HG03196 (cell line): ENCODE results near the gene PIP5K1B.
"Not testable (repeated sequence)": the region's sequence is repeated elsewhere in the genome, so short reads cannot be mapped to it uniquely, and the experiment has no call there.

Experiments
- ATAC-seq: cut with Tn5 transposase; IDR thresholded peaks from one replicate; pipeline ENCODE4 v1.9.1; 2021; ENCODE audit not compliant: unreplicated experiment

Gene PIP5K1B

DNA sequence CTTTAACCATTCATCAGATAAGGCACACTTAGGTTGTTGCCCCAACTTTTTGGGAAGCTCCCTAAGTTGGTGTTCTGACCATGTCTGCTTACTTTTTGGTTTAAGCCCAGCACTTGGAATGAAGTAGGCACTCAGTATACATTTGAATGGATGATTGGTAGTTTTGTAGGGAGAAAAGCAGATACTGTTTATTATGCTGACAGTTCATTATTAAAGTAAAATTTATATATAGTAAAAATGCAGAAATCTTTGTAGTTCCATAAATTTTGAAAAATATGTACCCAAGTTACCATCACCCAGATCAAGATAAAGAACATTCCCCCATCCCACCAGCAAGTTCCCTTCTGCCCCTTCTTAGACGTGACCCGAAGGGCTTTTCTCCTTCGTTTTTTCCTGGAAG lies 273.5 kb downstream of the PIP5K1B start:
- ATAC-seq: no peak

GRCh38 chr9:68979538-68980314 lies 274.7 kb downstream of the PIP5K1B start:
- no peak for ATAC-seq

DNA sequence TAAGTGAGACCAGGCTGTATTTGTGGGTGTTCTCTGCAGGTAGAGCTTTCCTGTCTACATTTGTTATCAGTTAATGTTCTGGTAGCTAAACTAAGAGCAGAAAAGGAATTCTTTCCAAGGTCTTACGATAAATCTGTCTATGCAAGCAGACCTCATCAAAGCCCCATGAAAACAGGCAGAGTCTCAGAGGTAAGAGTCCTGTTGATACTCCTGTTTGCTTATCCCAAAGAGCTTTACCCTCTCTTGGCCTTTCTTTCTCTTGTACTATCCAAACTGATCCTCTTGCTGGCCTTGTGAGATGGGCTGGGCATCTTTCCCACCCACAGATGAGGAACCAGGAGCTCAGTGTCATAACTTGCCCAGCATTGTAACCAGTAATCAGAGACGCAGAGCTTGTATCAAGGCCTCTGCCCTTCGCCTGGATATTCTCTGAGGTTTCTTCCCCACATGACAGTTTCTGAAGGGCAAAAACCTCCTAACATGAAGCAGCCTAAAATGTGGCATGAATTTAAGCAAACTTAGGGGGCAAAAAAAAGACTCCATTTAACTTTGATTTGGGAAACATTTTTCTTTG lies 275.4 kb downstream of the PIP5K1B start:
- no peak for ATAC-seq

DNA sequence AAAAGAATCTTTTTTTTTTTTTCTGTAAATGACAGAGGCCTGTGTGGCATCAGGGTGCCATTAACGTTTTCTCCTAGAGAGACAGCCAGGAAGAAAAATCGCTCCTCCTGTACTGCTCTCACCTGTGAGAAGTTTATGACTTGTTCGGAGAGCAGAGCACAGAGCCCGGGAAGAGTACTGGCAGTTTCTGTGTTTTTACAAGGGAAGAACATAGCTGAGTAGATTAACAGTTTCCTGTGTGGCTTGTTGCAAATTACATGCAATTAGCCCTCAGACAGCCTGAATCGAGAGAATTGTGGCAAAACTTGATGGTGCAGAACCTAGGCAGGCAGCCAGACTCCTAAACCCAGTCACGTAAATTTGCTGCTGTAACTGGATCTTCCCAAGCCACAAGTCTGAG lies 276.7 kb downstream of the PIP5K1B start:
- peak; percentile 55 for ATAC-seq

GRCh38 chr9:68983008-68983411 lies 278.0 kb downstream of the PIP5K1B start:
- ATAC-seq: no peak

GRCh38 chr9:68983522-68984424 lies 278.7 kb downstream of the PIP5K1B start:
- ATAC-seq: no peak

DNA sequence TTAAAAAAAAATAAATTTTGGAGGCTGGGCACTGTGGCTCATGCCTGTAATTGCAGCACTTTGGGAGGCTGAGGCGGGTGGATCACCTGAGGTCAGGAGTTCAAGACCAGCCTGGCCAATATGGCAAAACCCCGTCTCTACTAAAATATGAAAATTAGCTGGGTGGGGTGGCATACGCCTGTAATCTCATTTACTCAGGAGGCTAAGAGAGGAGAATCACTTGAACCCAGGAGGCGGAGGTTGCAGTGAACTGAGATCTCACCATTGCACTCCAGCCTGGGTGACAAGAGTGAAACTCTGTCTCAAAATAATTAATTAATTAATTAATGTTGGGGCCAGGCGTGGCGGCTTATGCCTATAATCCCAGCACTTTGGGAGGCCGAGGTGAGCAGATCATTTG lies 281.9 kb downstream of the PIP5K1B start:
- ATAC-seq: not testable (repeated sequence)

GRCh38 chr9:68991457-68991856 lies 286.4 kb downstream of the PIP5K1B start:
- no peak for ATAC-seq

DNA sequence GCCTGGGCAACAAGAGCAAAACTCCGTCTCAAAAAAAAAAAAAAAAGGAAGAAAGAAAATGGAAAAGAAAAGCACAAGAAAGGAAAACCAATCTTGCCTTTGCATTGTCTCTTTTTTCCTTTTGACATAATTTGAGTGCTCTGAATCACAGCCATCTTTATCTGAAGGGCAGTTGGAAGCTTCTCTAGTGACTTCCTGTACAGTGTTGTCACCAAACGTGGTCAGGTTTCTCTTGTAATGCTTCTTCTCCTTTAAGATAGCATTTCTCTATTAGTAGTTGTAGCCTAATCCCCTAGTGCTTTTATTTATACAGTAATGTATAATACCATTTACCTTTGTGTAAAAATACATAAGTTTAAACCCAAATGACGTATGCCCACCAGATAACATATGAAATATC lies 290.7 kb downstream of the PIP5K1B start:
- no peak for ATAC-seq

DNA sequence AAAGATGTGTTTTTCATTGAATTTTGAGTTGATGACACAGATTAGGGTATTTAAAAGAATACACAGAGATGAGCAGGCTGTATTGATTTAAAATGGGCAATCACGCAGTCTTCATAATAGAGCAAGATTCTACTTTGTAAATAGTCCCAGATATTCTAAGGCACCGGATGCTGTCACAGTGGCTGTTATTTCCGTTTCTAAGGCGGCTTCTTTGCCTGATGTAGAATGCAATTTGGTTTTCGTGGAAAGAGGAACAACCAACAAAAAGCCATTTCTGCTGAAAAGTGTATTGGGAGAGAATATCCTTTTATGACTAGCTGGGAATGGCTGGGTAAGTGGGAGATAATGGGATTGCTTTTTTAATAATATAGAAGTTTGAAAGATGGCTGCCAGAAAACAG lies 291.4 kb downstream of the PIP5K1B start:
- no peak for ATAC-seq

- ATAC-seq: no peak
Measured at GRCh38 chr9:68997666-68998065, 292.6 kb downstream of the PIP5K1B start.

DNA sequence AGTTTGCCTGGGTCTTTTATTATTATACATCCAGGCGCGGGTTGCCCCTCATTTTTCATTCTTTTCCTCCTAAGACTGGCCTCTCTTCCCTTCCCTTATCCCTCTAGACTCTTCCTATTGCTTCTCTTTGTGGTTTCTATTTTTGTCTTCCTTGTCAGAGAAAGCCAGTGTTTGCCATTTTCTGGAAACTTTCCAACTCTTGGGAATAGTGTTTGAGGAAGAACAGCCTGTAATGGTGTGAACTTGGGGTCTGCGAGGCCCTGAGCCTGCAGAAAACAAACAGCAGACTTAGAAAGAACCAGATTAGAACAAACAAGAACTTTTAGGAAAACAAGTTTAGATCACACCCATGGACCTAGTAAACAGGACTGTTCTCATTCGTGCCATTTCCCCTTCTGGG lies 293.3 kb downstream of the PIP5K1B start:
- ATAC-seq: no peak

DNA sequence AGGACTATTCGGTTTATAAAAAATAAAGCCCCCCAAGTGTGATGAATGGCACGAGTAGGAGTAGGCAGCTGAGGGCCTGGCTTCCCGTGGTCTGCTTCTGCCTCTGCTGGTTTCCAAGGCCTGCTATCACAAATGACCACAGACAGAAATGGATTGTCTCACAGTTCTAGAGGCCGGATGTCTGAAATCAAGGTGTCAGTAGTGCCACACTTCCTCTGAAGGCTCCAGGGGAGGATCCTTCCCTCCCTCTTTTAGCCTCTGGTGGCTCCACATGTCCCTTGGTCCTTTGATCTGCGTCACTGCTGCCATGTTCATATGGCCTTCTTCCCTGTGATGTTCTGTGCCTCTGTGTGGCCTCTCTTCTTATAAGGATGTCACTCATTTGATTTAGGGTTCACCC lies 293.8 kb downstream of the PIP5K1B start:
- peak; percentile 43 for ATAC-seq

GRCh38 chr9:68999393-69000105 lies 294.5 kb downstream of the PIP5K1B start:
- ATAC-seq: peak; percentile 76

DNA sequence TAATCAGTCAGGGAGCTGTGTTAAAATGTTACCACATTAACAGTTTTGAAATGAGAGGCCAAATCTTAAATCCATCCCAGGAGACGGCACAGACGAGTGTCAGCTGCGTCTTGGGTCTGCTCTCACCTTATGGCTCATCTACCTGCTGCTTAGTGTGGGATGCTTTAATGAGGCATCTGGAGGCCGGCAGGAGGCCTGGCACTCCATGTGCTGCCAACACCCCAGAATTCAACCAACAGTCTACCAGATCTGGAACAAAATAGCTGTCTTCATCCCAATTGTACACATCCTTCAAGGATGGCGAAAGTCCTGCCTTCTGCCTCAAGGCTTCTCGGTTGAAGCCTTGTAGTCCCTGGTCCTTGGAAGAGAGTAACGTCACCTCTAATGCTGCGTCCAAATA lies 296.9 kb downstream of the PIP5K1B start:
- no peak for ATAC-seq

DNA sequence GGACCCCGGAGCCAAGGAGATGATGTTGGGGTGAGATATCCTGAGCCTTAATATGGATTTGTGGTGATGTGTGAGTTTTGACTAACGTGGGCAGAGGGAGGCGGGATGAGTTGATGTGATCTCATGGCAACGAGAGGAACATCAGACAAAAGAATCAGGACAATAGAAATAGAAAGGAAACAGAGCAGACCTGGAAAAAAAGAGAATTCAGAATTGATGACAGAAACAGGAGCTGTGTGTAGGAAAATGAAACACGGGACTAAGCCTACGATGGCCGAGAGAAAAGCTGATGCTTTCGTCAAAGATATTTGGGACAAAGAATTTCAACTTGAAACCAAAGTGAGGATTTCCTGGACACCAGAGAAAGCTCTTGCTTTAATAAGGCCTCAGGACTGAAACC lies 298.0 kb downstream of the PIP5K1B start:
- no peak for ATAC-seq

- ATAC-seq: no peak
Measured at GRCh38 chr9:69004836-69005235, 299.8 kb downstream of the PIP5K1B start.

DNA sequence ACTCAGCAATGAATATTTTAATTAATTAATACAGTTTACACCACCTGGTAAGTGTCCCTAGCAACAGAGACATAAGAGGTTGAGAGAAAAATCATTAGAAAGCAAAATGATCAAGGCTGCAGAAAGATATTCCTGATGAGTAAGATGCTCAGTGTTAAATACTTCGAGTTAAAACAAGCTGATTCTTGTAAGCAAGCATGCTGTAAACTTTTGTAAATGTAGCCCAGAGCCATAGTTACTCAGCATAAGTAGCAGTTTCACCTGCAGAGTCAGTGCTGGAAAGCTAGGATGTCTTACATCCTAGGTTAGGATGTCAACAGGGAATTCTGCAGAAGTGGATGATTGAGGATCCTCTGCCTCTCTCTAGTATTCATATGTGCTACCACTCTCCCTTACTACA lies 304.7 kb downstream of the PIP5K1B start:
- ATAC-seq: no peak

DNA sequence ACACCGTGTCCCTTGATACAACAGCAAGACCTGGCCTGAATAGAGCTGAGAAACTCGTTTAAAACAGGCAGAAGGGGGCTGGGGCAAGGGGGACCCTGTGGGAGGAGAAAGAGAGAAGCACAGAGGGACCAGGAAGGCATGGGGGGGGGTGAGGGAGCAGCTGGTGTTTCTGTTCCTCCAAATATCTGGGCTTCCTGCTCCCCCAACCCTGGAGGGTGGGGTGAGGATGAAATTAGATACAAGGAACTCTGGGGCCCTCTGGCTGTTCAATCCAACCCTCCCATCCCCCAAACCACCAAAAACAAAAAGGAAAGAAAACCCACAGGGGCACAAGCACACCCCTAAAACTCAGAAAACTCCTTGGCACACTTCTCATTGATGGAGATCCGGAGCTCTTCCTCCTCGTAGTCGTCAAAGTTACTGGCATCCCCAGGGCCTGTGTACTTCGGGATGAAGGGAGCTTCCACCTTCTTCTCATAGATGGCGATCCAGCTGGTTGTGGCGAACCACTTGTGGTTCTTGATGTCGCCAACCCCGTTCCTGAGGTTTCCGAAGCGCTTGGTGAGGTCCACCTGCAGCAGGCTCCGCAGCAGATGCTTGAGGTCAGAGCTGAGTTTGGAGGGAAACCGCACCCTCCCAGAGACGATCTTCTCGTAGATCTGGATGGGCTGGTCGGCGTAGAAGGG lies 307.8 kb downstream of the PIP5K1B start:
- ATAC-seq: no peak

GRCh38 chr9:69013382-69013727 lies 308.3 kb downstream of the PIP5K1B start:
- ATAC-seq: no peak

DNA sequence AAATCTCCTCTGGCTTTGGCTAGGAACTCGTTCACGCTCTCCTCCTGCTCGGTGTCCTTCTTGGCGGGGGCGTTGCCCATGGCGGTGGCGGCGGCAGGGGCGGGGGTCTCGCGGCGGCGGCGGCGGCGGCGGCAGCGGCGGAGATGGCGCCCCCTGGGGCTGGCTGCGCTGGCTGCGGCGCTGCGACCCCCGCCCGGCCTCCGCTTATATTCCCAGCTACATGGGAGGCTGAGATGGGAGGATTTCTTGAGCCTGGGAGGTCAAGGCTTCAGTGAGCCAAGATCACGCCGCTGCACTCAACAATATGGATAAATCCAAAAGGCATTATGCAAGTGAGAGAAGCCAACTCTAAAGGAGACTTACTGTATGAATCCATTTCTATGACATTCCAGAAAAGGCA lies 309.0 kb downstream of the PIP5K1B start, which contains the start of gene PRKACG:
TSS of gene PRKACG (minus strand) at position 101 of the 400 bp plus-strand sequence. CDS start at position 80, 21 bp downstream.
- ATAC-seq: no peak
